ENCODE results near the gene MAB21L2. TPM values are rescaled to one million over a fixed set of nuclear protein-coding genes. Genes with fewer than 3 reads are reported as not detected.

MAB21L2 gene
- total RNA-seq, 1 experiment from 2014 or later = not detected

DNA sequence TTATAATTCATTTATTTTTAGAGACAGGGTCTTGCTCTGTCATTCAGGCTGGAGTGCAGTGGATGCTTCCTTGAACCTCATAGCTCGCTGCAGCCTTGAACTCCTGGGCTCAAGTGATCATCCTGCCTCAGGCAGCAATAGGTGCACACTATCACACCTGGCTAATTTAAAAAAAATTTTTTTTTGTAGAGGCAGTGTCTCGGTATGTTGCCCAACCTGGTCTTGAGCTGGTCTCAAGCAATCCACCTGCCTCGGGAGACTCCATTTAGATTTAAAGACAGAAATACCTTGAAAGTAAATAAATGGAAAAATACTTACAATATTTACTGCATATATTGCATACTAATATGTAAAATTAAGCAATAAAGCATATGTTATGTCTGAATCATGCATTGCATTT, 40.3 kb upstream of the MAB21L2 start (continued):
- TF ChIP-seq, protein P1, sequence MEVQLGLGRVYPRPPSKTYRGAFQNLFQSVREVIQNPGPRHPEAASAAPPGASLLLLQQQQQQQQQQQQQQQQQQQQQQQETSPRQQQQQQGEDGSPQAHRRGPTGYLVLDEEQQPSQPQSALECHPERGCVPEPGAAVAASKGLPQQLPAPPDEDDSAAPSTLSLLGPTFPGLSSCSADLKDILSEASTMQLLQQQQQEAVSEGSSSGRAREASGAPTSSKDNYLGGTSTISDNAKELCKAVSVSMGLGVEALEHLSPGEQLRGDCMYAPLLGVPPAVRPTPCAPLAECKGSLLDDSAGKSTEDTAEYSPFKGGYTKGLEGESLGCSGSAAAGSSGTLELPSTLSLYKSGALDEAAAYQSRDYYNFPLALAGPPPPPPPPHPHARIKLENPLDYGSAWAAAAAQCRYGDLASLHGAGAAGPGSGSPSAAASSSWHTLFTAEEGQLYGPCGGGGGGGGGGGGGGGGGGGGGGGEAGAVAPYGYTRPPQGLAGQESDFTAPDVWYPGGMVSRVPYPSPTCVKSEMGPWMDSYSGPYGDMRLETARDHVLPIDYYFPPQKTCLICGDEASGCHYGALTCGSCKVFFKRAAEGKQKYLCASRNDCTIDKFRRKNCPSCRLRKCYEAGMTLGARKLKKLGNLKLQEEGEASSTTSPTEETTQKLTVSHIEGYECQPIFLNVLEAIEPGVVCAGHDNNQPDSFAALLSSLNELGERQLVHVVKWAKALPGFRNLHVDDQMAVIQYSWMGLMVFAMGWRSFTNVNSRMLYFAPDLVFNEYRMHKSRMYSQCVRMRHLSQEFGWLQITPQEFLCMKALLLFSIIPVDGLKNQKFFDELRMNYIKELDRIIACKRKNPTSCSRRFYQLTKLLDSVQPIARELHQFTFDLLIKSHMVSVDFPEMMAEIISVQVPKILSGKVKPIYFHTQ (CRISPR knock-in tag; IDR thresholded peaks at IDR 0.05) = no peak

DNA sequence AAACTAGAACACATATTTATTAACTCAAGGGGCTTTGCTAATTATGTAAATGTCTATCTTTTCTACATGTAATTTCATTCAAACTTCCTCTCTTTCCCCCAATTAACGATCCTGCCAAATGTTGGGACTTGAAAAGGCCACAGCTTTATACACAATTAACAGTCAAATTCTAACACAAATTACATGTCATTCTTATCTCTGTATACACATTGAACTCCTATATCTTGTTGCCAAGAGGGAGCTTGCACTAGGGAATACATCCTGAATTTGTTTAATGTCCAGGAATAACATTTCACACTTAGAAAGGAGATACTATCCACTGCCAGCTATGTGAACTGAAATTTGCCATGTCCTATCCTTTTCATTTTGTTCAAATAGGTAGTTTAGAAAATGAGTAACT, 38.9 kb upstream of the MAB21L2 start:
- Mint-ChIP-seq H3K27me3 (ENCODE audit: low read depth) (no peaks in the 10 kb centered on the region), H3K4me1 (peaks cover 29% of the 10 kb centered on the region), H3K27ac (no peak overlapping the region), H3K36me3 (no peaks in the 10 kb centered on the region), H3K9me3 (no peaks in the 10 kb centered on the region), H3K4me3 (no peak overlapping the region)
- ATAC-seq (no peak), DNase-seq (ENCODE audit: low spot score) (no peak)
- ChIA-PET POLR2A (no interaction called here), CTCF (no interaction called here)
- TF ChIP-seq, protein P2, sequence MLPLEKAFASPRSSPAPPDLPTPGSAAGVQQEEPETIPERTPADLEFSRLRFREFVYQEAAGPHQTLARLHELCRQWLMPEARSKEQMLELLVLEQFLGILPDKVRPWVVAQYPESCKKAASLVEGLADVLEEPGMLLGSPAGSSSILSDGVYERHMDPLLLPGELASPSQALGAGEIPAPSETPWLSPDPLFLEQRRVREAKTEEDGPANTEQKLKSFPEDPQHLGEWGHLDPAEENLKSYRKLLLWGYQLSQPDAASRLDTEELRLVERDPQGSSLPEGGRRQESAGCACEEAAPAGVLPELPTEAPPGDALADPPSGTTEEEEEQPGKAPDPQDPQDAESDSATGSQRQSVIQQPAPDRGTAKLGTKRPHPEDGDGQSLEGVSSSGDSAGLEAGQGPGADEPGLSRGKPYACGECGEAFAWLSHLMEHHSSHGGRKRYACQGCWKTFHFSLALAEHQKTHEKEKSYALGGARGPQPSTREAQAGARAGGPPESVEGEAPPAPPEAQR (CRISPR knock-in tag; IDR thresholded peaks at IDR 0.05) = no peak
- TF ChIP-seq, protein P3, sequence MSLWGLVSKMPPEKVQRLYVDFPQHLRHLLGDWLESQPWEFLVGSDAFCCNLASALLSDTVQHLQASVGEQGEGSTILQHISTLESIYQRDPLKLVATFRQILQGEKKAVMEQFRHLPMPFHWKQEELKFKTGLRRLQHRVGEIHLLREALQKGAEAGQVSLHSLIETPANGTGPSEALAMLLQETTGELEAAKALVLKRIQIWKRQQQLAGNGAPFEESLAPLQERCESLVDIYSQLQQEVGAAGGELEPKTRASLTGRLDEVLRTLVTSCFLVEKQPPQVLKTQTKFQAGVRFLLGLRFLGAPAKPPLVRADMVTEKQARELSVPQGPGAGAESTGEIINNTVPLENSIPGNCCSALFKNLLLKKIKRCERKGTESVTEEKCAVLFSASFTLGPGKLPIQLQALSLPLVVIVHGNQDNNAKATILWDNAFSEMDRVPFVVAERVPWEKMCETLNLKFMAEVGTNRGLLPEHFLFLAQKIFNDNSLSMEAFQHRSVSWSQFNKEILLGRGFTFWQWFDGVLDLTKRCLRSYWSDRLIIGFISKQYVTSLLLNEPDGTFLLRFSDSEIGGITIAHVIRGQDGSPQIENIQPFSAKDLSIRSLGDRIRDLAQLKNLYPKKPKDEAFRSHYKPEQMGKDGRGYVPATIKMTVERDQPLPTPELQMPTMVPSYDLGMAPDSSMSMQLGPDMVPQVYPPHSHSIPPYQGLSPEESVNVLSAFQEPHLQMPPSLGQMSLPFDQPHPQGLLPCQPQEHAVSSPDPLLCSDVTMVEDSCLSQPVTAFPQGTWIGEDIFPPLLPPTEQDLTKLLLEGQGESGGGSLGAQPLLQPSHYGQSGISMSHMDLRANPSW (CRISPR knock-in tag; conservative IDR thresholded peaks at IDR 0.05; ENCODE audit: low read depth) = no peak
- TF ChIP-seq, protein P4, sequence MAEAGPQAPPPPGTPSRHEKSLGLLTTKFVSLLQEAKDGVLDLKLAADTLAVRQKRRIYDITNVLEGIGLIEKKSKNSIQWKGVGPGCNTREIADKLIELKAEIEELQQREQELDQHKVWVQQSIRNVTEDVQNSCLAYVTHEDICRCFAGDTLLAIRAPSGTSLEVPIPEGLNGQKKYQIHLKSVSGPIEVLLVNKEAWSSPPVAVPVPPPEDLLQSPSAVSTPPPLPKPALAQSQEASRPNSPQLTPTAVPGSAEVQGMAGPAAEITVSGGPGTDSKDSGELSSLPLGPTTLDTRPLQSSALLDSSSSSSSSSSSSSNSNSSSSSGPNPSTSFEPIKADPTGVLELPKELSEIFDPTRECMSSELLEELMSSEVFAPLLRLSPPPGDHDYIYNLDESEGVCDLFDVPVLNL (CRISPR knock-in tag; IDR thresholded peaks at IDR 0.05; ENCODE audit: borderline replicate concordance, low read depth) = no peak
- TF ChIP-seq NR2C2 (CRISPR knock-in tag; IDR thresholded peaks at IDR 0.05) = no peak
- TF ChIP-seq, protein P5, sequence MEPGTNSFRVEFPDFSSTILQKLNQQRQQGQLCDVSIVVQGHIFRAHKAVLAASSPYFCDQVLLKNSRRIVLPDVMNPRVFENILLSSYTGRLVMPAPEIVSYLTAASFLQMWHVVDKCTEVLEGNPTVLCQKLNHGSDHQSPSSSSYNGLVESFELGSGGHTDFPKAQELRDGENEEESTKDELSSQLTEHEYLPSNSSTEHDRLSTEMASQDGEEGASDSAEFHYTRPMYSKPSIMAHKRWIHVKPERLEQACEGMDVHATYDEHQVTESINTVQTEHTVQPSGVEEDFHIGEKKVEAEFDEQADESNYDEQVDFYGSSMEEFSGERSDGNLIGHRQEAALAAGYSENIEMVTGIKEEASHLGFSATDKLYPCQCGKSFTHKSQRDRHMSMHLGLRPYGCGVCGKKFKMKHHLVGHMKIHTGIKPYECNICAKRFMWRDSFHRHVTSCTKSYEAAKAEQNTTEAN (CRISPR knock-in tag; IDR thresholded peaks at IDR 0.05) = no peak
- no peak for TF ChIP-seq TEAD4 (CRISPR knock-in tag; IDR thresholded peaks at IDR 0.05)
- no peak for TF ChIP-seq ZNF121 (CRISPR knock-in tag; IDR thresholded peaks at IDR 0.05)
- no peak for TF ChIP-seq ZNF396 (CRISPR knock-in tag; IDR thresholded peaks at IDR 0.05; ENCODE audit: borderline replicate concordance)
- TF ChIP-seq, protein P6, sequence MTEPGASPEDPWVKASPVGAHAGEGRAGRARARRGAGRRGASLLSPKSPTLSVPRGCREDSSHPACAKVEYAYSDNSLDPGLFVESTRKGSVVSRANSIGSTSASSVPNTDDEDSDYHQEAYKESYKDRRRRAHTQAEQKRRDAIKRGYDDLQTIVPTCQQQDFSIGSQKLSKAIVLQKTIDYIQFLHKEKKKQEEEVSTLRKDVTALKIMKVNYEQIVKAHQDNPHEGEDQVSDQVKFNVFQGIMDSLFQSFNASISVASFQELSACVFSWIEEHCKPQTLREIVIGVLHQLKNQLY (CRISPR knock-in tag; IDR thresholded peaks at IDR 0.05) = no peak
- TF ChIP-seq, protein P7, sequence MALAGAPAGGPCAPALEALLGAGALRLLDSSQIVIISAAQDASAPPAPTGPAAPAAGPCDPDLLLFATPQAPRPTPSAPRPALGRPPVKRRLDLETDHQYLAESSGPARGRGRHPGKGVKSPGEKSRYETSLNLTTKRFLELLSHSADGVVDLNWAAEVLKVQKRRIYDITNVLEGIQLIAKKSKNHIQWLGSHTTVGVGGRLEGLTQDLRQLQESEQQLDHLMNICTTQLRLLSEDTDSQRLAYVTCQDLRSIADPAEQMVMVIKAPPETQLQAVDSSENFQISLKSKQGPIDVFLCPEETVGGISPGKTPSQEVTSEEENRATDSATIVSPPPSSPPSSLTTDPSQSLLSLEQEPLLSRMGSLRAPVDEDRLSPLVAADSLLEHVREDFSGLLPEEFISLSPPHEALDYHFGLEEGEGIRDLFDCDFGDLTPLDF (CRISPR knock-in tag; IDR thresholded peaks at IDR 0.05) = no peak
- TF ChIP-seq, protein P8, sequence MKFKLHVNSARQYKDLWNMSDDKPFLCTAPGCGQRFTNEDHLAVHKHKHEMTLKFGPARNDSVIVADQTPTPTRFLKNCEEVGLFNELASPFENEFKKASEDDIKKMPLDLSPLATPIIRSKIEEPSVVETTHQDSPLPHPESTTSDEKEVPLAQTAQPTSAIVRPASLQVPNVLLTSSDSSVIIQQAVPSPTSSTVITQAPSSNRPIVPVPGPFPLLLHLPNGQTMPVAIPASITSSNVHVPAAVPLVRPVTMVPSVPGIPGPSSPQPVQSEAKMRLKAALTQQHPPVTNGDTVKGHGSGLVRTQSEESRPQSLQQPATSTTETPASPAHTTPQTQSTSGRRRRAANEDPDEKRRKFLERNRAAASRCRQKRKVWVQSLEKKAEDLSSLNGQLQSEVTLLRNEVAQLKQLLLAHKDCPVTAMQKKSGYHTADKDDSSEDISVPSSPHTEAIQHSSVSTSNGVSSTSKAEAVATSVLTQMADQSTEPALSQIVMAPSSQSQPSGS (CRISPR knock-in tag; IDR thresholded peaks at IDR 0.05; ENCODE audit: borderline replicate concordance, low read depth) = no peak
- TF ChIP-seq RORB (CRISPR knock-in tag; IDR thresholded peaks at IDR 0.05) = no peak
- no peak for TF ChIP-seq NR3C1 (CRISPR knock-in tag; conservative IDR thresholded peaks at IDR 0.05; ENCODE audit: low read depth)
- TF ChIP-seq, protein P9, sequence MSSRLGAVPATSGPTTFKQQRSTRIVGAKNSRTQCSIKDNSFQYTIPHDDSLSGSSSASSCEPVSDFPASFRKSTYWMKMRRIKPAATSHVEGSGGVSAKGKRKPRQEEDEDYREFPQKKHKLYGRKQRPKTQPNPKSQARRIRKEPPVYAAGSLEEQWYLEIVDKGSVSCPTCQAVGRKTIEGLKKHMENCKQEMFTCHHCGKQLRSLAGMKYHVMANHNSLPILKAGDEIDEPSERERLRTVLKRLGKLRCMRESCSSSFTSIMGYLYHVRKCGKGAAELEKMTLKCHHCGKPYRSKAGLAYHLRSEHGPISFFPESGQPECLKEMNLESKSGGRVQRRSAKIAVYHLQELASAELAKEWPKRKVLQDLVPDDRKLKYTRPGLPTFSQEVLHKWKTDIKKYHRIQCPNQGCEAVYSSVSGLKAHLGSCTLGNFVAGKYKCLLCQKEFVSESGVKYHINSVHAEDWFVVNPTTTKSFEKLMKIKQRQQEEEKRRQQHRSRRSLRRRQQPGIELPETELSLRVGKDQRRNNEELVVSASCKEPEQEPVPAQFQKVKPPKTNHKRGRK (CRISPR knock-in tag; IDR thresholded peaks at IDR 0.05; ENCODE audit: borderline replicate concordance) = no peak
- TF ChIP-seq HMGA2 (CRISPR knock-in tag; IDR thresholded peaks at IDR 0.05) = no peak
- TF ChIP-seq CBFB (CRISPR knock-in tag; IDR thresholded peaks at IDR 0.05; ENCODE audit: low read depth) = no peak
- TF ChIP-seq CREB1 (CRISPR knock-in tag; IDR thresholded peaks at IDR 0.05) = no peak
- no peak for TF ChIP-seq ZNF317 (CRISPR knock-in tag; IDR thresholded peaks at IDR 0.05; ENCODE audit: borderline replicate concordance, low read depth)
- TF ChIP-seq, protein P10, sequence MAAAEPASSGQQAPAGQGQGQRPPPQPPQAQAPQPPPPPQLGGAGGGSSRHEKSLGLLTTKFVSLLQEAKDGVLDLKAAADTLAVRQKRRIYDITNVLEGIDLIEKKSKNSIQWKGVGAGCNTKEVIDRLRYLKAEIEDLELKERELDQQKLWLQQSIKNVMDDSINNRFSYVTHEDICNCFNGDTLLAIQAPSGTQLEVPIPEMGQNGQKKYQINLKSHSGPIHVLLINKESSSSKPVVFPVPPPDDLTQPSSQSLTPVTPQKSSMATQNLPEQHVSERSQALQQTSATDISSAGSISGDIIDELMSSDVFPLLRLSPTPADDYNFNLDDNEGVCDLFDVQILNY (CRISPR knock-in tag; IDR thresholded peaks at IDR 0.05) = no peak
- TF ChIP-seq JAZF1 (CRISPR knock-in tag; IDR thresholded peaks at IDR 0.05) = no peak
